Stimulated activated CD8-positive, alpha-beta memory T cell treated with anti-CD3 and anti-CD28 coated beads, Interleukin-15, amount 100 ng/mL, for 4 hours (primary cell): ENCODE data around the gene SLC6A5.
"Not testable (repeated sequence)": the region's sequence is repeated elsewhere in the genome, so short reads cannot be mapped to it uniquely, and the experiment has no call there.

ENCODE experiments used
- DNase-seq, 2 donors: peaks; one replicate each; pipeline ENCODE4 v3.0.0-alpha.2; 2020; ENCODE audit warnings: low read depth in 2 of 2

The SLC6A5 gene

GRCh38 chr11:20599221-20600019 is at the start of gene SLC6A5:
SLC6A5 (plus strand) TSS chr11:20599608; CDS start chr11:20599673, 65 bp downstream.
- DNase-seq = no peak

- no peak for DNase-seq
Observed at GRCh38 chr11:20551096-20551495, 48.3 kb upstream of the SLC6A5 start.

GRCh38 chr11:20555783-20556182 is 43.6 kb upstream of the SLC6A5 start:
- no peak for DNase-seq

GRCh38 chr11:20556396-20556795 is 43.0 kb upstream of the SLC6A5 start:
- DNase-seq = not testable (repeated sequence)

GRCh38 chr11:20558741-20559140 is 40.7 kb upstream of the SLC6A5 start:
- DNase-seq = no peak

GRCh38 chr11:20559523-20560300 is 39.7 kb upstream of the SLC6A5 start:
- DNase-seq = no peak

GRCh38 chr11:20561915-20562314 is 37.5 kb upstream of the SLC6A5 start:
- DNase-seq = no peak

GRCh38 chr11:20563866-20564265 is 35.5 kb upstream of the SLC6A5 start:
- DNase-seq = no peak

GRCh38 chr11:20564846-20565635 is 34.4 kb upstream of the SLC6A5 start:
- DNase-seq = no peak

- DNase-seq = not testable (repeated sequence)
Observed at GRCh38 chr11:20566115-20566514, 33.3 kb upstream of the SLC6A5 start.

GRCh38 chr11:20566591-20567434 is 32.6 kb upstream of the SLC6A5 start:
- no peak for DNase-seq

GRCh38 chr11:20579725-20580124 is 19.7 kb upstream of the SLC6A5 start:
- not testable (repeated sequence) for DNase-seq

- no peak for DNase-seq
Observed at GRCh38 chr11:20583201-20583600, 16.2 kb upstream of the SLC6A5 start.

GRCh38 chr11:20584093-20584774 is 15.2 kb upstream of the SLC6A5 start:
- DNase-seq = no peak

GRCh38 chr11:20589796-20590195 is 9.6 kb upstream of the SLC6A5 start:
- DNase-seq = no peak

GRCh38 chr11:20590381-20590780 is 9.0 kb upstream of the SLC6A5 start:
- DNase-seq = no peak

- no peak for DNase-seq
Observed at GRCh38 chr11:20592741-20593140, 6.7 kb upstream of the SLC6A5 start.

- no peak for DNase-seq
Observed at GRCh38 chr11:20594274-20595061, 4.9 kb upstream of the SLC6A5 start.

GRCh38 chr11:20595101-20595500 is 4.3 kb upstream of the SLC6A5 start:
- no peak for DNase-seq
